OCI-LY7 (cell line): ENCODE measurements around the gene CROT.

Source experiments
- EZH2phosphoT487 ChIP-seq: fragments of 200-600 bp; sonication (generic); IDR thresholded peaks from 2 replicates; pipeline ENCODE4 v1.6.1; 2018; ENCODE audit warnings: low read depth, borderline replicate concordance, mild to moderate bottlenecking, mixed run types, antibody characterized with exemption, low read length, moderate library complexity, mixed read lengths
- TF ChIP-seq, protein P1 (sequence below): fragments of 200-600 bp; sonication (generic); conservative IDR thresholded peaks from 2 replicates; pipeline ENCODE4 v1.5.1; 2014; ENCODE audit warnings: mild to moderate bottlenecking, antibody characterized with exemption, low read length, moderate library complexity, mixed read lengths

DNA sequence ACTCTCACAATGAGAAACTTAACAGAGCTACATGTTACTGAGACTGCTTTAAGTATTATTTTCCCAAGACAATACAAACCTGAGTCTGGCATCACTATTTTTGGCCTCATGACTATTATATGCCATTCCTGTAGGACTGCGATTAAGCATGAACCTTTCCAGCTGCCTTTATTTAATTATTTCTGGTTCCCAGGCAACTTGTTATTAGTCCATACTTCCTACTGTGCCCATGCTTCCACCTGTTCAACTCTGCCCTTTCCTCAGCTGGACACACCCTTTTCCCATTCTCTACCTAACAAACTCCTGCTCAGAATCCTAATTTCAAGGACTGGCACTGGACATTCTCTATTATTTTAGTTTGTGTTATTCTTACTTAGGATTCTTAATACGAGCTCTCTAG lies 8.1 kb upstream of the CROT start:
- TF ChIP-seq, protein P1, sequence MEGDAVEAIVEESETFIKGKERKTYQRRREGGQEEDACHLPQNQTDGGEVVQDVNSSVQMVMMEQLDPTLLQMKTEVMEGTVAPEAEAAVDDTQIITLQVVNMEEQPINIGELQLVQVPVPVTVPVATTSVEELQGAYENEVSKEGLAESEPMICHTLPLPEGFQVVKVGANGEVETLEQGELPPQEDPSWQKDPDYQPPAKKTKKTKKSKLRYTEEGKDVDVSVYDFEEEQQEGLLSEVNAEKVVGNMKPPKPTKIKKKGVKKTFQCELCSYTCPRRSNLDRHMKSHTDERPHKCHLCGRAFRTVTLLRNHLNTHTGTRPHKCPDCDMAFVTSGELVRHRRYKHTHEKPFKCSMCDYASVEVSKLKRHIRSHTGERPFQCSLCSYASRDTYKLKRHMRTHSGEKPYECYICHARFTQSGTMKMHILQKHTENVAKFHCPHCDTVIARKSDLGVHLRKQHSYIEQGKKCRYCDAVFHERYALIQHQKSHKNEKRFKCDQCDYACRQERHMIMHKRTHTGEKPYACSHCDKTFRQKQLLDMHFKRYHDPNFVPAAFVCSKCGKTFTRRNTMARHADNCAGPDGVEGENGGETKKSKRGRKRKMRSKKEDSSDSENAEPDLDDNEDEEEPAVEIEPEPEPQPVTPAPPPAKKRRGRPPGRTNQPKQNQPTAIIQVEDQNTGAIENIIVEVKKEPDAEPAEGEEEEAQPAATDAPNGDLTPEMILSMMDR, result no peak
- TF ChIP-seq EZH2phosphoT487, result no peak
